ENCODE results near the gene CCDC47.
A peak's percentile ranks its signal among the peaks of the same experiment; 100 is the strongest.

Gene CCDC47

DNA sequence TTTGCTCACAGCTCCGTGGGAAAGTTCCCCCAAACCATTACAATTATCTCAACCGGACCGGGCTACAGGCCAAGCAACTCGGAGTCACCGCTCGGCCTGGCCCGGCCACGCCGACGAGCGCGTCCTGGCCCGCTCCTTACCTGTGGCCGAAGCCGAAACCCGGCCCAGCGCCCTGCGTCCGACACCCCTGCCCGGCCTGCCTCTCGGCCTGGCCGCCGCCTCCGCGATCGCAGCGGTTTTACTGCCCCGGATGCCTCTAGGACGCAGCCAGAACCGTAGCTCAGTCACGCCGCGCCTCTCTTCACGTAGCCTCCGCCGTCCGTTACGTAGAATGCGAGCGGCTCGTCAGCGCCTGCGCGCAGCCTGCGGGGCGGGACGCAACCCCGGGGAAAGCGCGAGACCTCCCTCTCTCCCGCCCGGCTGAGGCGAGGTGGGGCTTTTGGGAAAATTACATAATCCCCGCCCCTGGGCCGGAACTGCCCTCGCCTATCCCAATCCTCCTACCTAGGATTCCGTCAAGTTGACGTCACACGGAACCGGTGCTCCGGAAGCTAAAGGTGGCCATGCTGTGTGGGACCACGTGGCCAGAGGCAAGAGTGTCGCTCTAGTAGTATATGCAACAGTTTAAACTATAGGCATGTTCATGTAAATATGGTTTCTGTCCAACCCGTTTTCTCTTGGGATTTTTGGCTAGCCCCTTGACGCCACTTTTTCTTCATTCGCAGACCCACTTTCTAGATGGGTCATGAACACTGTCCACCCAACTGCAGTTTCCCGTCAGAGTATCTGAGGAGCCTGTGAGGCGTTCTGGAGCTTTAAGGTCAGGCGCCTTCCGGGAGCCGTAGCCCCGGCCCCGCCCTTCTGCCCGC, at the start of gene CCDC47:
CCDC47 (minus strand) TSS at position 326 of the 869 bp plus-strand sequence. CDS start 7,422 bp downstream, outside the sequence.
- Histone ChIP-seq H3K9me3 (ENCODE audit: insufficient read depth, low read length, severe bottlenecking) (no peaks in the 10 kb centered on the region), H2AFZ (ENCODE audit: low read depth, low read length) (peak within 1 kb of the TSS; percentile 82), H3K79me2 (ENCODE audit: insufficient read depth, low read length) (peaks cover 93% of the 10 kb centered on the region), H4K20me1 (ENCODE audit: insufficient read depth, low read length) (peaks cover 49% of the 10 kb centered on the region), H3K4me2 (ENCODE audit: insufficient read depth, low read length) (peak within 1 kb of the TSS; percentile 92), H3K4me3 (ENCODE audit: low read depth in 1 of 2, low read length in 2 of 2) (peak within 1 kb of the TSS; percentile 82 to 97), H3K4me1 (ENCODE audit: insufficient read depth, low read length) (peaks cover 55% of the 10 kb centered on the region), H3K36me3 (ENCODE audit: insufficient read depth, low read length) (peaks cover 50% of the 10 kb centered on the region), H3K9ac (ENCODE audit: low read depth, low read length) (peak within 1 kb of the TSS; percentile 82), H3K27me3 (ENCODE audit: insufficient read depth, low read length, poor library complexity) (no peaks in the 10 kb centered on the region), H3K27ac (ENCODE audit: low read length) (peak within 1 kb of the TSS; percentile 98)
- ATAC-seq (ENCODE audit: insufficient read depth, low read depth) = peak; percentile 86
- TF ChIP-seq CTCF (IDR thresholded peaks at IDR 0.05; ENCODE audit: borderline replicate concordance, extremely low read depth, low read length, poor library complexity, severe bottlenecking) = no peak
- TF ChIP-seq EZH2 (IDR thresholded peaks at IDR 0.05; ENCODE audit: borderline replicate concordance, low read depth, low read length, severe bottlenecking) = no peak
- peak; percentile 99 for DNase-seq

- no peak overlapping the region for H3K9ac ChIP-seq (ENCODE audit: low read depth, low read length)
- TF ChIP-seq CTCF (IDR thresholded peaks at IDR 0.05; ENCODE audit: borderline replicate concordance, extremely low read depth, low read length, poor library complexity, severe bottlenecking) (no peak), EZH2 (IDR thresholded peaks at IDR 0.05; ENCODE audit: borderline replicate concordance, low read depth, low read length, severe bottlenecking) (no peak)
Measured at GRCh38 chr17:63822537-63822936, 49.1 kb upstream of the CCDC47 start.

GRCh38 chr17:63821804-63822203, 48.4 kb upstream of the CCDC47 start:
- ATAC-seq (ENCODE audit: insufficient read depth, low read depth) (no peak), DNase-seq (no peak)
- peaks cover 33% of the 10 kb centered on the region for H3K79me2 ChIP-seq (ENCODE audit: insufficient read depth, low read length)
- no peaks in the 10 kb centered on the region for H3K9me3 ChIP-seq (ENCODE audit: insufficient read depth, low read length, severe bottlenecking)
- H3K36me3 ChIP-seq (ENCODE audit: insufficient read depth, low read length) = peaks cover 88% of the 10 kb centered on the region
- no peak overlapping the region for H2AFZ ChIP-seq (ENCODE audit: low read depth, low read length)
- H3K27me3 ChIP-seq (ENCODE audit: insufficient read depth, low read length, poor library complexity) = no peaks in the 10 kb centered on the region
- H3K4me3 ChIP-seq (ENCODE audit: low read depth in 1 of 2, low read length in 2 of 2) = no peak overlapping the region
- H3K4me2 ChIP-seq (ENCODE audit: insufficient read depth, low read length) = no peak overlapping the region
- H3K9ac ChIP-seq (ENCODE audit: low read depth, low read length) = no peak overlapping the region
- H3K4me1 ChIP-seq (ENCODE audit: insufficient read depth, low read length) = peaks cover 20% of the 10 kb centered on the region
- peaks cover 34% of the 10 kb centered on the region for H4K20me1 ChIP-seq (ENCODE audit: insufficient read depth, low read length)
- H3K27ac ChIP-seq (ENCODE audit: low read length) = no peak overlapping the region
- TF ChIP-seq EZH2 (IDR thresholded peaks at IDR 0.05; ENCODE audit: borderline replicate concordance, low read depth, low read length, severe bottlenecking) (no peak), CTCF (IDR thresholded peaks at IDR 0.05; ENCODE audit: borderline replicate concordance, extremely low read depth, low read length, poor library complexity, severe bottlenecking) (no peak)

More at GRCh38 chr17:63822537-63822936, 49.1 kb upstream of the CCDC47 start:
- no peaks in the 10 kb centered on the region for H3K27me3 ChIP-seq (ENCODE audit: insufficient read depth, low read length, poor library complexity)
- H3K4me1 ChIP-seq (ENCODE audit: insufficient read depth, low read length) = peaks cover 20% of the 10 kb centered on the region
- DNase-seq = no peak
- ATAC-seq (ENCODE audit: insufficient read depth, low read depth) = no peak
- peaks cover 33% of the 10 kb centered on the region for H4K20me1 ChIP-seq (ENCODE audit: insufficient read depth, low read length)
- H3K4me3 ChIP-seq (ENCODE audit: low read depth in 1 of 2, low read length in 2 of 2) = no peak overlapping the region
- H3K9me3 ChIP-seq (ENCODE audit: insufficient read depth, low read length, severe bottlenecking) = no peaks in the 10 kb centered on the region
- no peak overlapping the region for H3K4me2 ChIP-seq (ENCODE audit: insufficient read depth, low read length)
- peaks cover 36% of the 10 kb centered on the region for H3K79me2 ChIP-seq (ENCODE audit: insufficient read depth, low read length)
- H3K27ac ChIP-seq (ENCODE audit: low read length) = no peak overlapping the region
- peaks cover 81% of the 10 kb centered on the region for H3K36me3 ChIP-seq (ENCODE audit: insufficient read depth, low read length)
- H2AFZ ChIP-seq (ENCODE audit: low read depth, low read length) = no peak overlapping the region

Measured in DND-41 (cell line).